NCI-H82 (cell line): ENCODE data around the gene ARHGAP30.
"Not testable (repeated sequence)": the region's sequence is repeated elsewhere in the genome, so short reads cannot be mapped to it uniquely, and the experiment has no call there.

Experiments used
- DNase-seq: peaks from one replicate; lab custom pipeline; 2025; lab: John Stamatoyannopoulos, UW

The ARHGAP30 gene

DNA sequence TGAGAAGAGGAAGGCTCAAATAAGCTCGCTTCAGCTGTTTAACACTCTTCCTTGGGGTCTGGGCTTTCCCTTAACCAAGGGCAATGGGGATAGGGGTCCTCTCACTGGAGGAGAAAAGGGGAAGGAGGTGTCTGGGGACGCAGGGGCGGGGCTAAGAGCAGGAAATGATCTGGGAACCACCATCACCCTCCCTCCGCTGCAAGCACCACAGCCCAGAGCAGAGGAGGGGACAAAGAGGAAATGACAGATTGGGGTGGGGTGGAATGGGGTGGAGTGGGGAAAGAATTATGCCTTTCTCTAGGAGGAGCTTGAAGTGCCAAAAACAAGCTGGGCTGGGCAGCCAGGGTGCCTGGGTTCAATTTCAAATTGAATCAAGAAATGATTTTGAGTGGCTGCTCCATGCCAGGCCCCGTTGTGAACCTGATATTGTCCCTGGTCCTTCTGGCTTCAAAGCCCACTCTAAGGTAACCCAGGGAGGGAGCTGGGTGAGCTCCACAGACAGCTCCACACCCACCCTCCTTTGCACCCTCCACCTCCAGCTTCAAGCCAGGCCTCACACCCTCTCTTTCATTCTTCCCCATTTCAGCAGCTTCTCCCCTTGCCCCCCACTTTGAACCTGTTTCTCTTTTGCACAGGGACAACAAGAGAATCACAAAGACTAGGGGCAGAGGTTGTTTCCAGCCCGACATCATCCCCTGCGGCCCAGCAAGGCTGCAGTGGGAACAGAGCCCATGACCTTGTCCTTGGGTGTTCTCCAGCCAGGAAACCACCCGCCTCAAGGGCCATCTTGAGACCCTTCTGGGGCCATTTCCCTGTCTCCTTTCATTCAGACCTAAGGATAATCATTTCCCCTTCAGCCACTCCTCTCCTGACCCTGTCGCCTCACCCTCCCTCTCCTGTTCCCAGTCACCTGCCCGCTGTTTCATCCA lies 1.1 kb downstream of the ARHGAP30 start:
- DNase-seq: peak; percentile 62

DNA sequence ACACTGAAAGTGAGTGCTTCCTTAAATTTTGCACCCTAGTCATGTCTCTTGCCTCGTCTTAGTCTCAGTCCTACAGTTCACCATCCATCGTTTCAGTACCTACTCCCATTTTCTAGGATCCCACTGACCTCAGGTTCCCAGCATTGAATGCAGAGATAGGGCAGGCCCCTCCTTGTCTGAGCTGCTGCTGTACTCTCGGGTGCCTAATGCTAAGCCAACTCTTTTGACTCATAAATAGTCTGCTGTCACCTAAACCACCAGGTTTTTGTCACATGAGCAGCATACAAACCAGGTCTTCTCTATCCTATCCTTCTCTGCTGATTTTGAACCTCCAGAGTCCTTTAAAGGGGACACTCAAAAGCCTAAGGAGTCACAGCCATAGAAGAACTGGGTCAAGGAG lies 3.0 kb downstream of the ARHGAP30 start:
- DNase-seq: no peak

DNA sequence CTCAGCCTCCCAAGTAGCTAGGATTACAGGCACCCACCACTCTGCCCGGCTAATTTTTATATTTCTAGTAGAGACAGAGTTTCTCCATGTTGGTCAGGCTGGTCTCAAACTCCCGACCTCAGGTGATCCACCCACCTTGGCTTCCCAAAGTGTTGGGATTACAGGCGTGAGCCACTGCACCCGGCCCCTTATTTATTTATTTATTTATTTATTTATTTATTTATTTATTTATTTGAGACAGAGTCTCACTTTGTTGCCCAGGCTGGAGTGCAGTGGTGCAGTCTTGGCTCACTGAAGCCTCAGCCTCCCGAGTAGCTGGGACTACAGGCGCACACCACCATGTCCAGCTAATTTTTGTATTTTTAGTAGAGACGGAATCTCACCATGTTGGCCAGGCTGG lies 4.0 kb downstream of the ARHGAP30 start:
- DNase-seq: not testable (repeated sequence)

DNA sequence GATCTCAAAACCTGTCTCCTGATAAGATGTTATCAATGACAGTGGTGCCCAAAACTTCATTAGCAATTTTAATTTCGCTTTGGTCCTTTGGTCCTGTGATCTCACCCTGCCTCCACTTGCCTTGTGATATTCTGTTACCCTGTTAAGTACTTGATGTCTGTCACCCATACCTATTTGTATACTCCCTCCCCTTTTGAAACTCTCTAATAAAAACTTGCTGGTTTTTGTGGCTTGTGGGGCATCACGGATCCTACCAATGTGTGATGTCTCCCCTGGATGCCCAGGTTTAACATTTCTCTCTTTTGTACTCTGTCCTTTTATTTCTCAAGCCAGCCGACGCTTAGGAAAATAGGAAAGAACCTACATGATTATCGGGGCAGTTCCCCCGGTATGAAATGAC lies 5.8 kb downstream of the ARHGAP30 start:
- DNase-seq: not testable (repeated sequence)

DNA sequence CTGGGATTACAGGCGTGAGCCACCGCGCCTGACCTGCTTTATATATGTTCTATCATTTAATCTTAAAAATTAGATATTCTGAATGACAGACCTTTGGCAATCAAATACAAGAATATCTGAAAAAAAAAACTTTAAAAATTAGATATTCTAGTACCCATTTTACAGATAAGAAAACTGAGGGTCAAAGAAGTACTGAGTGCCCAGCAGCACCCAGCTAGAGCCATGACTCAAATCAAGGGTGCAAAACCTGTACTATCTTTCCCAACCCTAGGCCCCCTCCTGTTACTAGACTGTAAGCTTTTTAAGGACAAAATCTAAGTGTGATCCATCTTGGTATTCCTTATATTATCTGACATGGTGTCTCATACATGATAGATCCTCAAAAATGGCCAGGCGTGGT lies 8.3 kb downstream of the ARHGAP30 start:
- no peak for DNase-seq

DNA sequence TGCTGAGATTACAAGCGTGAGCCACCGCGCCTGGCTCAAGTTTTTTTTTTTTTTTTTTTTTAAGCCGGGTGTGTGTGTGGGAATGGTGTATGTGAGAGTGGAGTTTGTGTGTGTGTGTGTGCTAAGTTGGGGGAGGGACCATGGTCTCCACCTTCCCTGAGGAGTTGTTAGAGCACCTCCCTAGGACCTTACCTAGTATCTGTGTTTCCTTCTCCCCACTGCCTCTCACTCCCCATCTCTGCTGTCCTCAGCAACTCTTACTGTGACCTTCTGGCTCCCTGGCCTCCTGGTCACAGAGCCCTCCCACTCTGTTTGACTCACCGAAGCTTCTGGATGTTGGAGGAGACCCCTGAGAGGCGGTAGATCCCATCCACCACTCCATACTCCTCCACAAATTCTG lies 10.4 kb downstream of the ARHGAP30 start:
- DNase-seq: no peak

DNA sequence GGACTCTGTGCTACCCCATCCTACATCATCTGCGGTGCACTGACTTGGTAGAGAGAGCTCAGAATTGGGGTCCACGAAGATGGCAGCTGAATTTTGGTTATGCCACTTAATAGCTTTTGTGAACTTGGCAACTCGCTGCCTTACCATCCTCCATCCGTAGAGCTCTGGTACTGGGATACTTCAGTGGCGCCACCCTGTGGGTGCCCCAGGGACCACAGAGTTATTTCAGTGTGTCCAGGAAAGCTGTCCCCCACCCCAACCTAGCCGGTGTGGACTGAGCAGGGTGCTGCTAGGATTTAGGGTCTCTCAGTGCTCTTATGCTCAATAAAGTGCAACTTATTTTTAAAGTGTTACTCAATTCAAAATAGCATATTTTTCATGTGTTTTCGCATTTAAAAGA lies 14.9 kb downstream of the ARHGAP30 start:
- DNase-seq: no peak

DNA sequence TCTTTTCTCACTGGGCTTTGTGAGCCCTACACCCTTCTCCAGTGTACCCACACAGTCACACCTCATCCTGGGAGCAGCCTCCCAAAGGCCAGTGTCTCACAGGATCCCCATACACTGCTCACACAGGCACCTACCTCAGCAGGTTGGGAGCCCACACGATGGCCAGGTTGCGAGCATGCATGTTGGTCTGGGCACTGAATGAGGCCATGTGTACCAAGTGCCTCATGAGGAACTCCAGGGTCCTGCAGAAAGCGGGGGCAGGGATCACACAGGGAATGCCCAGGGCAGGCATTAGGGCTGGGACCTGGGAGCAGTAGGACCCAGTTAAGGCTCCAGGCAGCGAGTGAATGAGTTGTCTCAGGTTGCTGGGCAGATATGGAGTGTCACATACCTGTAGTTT lies 15.5 kb downstream of the ARHGAP30 start:
- no peak for DNase-seq

DNA sequence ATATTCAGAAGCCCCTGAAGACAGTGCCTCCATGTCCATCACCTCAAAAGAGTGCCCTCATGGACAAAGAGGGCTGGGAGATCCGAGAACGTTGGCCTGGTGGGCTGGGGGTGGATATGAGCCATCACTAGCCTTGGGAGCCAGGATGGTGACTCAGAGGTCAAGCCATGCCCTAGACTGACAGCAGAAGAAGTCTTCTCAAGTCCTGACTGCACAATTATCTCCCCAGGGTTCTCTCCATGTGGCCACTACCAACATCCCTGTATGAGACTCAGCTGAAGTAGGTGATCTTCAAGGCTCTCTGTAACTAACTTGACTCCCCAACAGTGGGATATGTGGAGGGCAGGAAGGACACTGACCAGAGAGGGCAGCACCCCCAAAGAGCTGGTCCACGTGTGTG lies 16.8 kb downstream of the ARHGAP30 start:
- no peak for DNase-seq

DNA sequence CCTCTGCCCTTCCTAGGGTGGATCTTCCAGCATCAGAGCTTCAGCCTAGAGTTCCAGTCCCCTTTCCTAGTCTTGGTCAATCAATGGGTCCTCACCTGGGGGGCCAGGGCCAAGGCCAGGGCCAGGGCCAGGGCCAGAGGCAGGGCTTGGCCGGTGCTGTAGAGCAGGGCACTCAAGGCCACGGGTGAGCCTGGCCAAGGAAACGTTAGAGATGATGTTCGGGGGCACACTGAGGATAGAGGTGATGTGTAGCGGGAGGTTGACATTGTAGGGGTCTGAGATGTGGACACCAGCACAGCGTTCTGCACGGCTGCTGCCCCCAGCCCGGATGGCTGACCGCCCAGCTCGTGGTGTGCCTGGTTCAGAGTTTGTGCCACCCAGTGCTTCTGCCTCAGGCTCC lies 18.5 kb downstream of the ARHGAP30 start:
- no peak for DNase-seq

DNA sequence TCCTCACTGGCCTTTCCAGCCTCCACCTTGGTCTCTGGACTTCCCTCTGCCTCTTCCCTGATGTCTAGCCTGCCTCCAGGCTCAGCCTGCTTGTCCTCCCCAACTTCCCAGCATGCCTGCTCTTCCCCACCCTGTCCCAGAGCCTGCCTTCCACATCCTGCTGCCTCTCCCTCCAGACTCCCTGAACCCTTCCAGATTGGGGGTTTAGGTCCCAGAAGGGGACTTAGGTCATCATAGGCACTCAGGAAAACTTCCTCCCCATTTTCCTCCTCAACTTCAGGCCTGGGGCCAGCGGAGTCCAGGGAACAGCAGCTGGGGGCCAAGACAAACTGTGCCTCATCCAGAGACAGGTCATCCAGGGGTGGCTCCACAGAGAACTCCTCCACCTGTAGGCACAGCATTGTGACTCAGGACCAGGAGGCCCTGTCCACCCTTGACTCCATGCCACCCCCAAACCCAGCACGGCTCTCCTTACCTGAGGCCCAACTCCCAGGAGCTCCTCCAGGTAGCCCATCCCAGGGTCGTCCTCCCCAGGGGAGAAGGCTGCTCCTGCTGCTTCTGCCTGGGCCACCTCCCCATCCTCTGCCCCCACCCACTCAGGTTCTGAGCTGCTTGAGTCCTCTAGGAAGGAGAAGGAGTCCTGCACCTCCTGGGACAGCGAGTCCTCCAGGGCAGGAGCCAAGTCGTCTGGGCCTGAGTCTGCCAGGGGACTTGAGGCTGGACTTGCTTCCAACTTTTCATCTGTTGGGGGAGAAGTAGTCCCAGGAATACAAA lies 20.6 kb downstream of the ARHGAP30 start:
- DNase-seq: no peak

DNA sequence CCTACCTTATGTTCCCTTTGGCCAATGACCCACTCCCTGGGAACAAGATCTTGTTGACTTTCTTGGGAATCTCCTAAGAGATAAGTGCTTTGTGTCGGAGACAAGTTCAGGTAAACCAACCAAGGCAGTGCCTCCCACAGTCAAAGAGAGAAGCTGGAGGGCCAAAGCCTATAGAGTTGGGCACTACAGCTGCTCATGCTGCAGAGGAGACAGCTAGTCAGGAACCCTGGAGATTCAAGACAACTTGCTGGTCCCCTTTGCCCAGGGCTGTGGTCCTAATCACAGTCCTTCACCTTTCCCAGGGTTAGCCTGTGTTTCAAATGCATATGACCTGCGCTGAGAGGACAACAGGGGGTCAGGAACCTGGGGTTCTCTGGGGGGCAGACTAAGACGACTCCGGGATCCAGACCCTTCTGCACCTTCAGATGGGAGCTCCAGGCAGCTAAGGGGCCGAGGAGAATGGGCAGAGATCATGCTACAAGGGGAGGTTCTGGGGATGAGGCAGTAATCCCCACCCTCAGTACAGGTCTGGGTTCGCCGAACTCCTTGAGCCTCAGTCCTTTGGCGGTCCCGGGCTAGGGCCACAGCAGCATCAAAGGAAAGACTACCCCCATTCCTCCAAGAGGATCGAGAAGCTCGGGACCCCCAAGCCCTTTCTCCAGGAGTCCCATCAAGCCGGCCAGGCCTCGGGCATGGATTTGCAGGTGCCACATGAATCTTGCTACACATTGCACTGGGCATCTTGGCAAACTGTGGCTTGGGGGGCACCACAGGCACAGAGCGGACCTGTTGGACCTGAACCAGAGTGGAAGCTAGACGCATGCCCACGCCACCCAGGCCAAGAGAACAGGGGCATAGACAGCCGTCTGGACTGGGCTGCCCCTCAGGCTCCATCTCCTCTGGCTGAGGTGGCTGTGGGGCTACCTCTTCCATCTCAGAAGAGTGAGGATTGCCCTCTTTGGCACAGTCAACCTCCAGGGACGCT lies 22.0 kb downstream of the ARHGAP30 start:
- DNase-seq: no peak

DNA sequence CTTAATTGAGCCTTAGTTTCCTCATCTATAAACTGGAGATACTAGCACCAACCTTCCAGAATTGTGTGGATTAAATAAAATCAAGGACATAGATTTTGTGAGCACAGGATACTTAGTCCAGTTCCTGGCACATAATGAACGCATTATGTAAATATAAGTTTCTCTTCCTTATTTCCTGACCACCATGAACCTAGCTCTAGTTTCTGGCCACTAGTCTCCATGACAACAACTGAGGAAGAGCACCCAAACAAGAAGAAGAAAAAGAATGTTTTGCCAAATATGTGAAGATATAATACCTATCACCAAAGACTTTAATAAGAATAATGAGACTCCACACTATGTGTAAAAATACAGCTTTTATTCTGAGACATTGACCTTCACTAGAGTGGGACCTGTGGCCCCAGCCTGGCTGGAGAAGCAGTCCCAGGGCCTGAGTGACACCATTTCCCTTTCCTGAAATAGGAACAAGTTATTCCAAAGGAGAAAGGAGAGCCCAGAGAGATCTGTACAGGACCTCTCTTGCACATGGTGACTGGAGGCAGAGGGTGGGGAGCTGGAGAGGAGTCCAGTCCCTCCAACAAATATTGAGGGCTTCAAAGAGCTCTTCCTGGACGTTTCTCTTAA lies 23.0 kb downstream of the ARHGAP30 start:
- DNase-seq: no peak

DNA sequence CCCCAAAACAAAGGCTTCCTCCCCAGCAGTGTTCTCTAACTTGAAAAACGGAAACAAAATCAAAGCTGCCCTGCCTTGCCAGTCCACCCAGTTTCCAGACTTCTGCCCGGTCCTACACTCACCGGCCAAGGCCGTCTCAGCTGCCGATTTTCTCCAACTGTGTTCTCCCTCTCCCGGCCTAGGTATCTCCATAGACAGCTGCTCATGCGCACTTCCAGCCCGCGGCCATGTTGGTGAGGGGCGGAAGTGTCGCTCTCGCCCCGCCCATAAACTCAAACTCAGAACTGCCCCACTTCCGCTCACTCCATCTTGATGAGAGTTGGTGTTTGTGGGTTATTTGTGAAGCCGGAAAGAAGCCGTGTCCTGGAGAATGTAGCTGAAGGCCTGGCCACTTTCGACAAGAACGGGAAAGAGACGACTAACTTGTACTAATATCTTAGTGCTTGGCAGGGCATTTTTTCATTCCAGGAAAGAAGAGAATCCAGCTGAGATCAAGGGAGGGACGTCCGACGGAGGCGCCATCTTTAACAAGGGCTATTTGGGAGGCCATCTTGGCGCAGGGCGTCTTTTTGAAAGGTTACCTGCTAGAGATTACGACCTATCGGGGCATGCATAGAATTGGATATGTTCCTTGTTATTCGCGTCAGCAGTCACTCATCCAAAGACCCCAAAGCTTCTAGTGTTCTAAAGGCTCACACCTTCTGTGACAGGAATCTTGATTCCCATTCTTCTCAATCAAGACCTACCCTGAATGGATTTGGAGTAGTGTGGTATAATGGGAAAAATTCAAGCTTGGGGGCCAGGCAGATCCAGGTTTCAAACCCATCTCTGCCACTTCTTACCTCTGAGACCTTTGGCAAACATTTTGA lies 23.7 kb downstream of the ARHGAP30 start, which contains the start of gene USF1:
USF1 (minus strand) TSS at position 242 of the 869 bp plus-strand sequence. CDS start 2,702 bp downstream, outside the sequence.
- peak; percentile 99 for DNase-seq

DNA sequence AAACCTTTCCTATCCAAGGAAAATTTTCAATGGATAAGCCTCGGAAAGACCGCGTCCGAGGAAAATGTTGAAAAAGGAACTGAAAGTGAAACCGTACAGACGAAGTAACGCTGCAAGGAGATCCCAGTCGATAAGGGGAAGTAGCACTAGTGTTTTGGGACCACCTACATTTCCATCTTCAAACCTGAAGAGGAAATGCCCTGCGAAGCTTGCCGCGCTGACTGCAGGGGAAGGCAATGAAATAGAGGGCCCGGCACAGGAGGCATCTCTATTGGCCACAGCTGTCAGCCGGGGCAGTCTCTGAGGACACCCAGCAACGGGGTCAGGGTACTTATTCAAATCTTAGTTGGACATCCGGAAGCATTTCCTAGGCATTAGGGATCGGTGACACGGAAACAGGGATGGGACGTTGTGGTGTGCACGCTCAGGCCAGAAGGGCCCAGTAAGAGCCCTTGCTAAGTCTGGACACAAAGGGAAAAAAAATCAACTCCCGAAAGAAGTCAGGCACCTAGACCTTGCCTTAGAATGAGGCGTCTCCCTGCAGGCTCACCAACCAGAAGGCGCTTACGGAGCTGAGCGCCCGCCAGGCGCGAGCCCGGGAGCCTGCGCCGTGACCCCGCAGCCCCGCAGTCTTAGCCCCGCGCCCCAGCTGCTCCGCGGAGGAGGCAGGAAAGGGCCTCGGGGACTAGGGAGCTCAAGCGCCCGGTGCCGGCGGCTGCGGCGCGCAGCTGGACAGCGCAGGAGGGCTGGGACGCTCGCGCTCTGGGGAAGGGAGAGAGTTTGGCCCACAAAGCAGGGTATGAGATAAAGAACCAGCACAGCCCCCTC lies 24.6 kb downstream of the ARHGAP30 start:
- DNase-seq: peak; percentile 94

DNA sequence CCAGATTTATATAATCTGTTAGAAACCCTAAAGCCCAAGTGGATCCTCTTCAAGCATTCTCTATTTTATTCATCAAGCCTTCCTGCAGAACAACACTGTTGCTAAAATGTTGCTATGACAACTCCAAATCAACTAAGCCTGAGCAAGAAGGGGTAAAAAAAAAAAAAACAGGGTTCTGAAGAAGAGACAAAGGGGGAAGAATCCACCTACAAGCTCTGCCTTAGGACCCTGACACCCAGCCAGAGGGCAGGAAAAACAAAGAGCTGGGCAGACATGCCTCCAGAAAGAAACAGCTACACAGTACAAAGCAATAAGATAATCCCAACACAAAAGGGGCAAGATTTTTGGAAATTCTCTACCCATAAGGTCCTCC lies 25.2 kb downstream of the ARHGAP30 start:
- DNase-seq: no peak

DNA sequence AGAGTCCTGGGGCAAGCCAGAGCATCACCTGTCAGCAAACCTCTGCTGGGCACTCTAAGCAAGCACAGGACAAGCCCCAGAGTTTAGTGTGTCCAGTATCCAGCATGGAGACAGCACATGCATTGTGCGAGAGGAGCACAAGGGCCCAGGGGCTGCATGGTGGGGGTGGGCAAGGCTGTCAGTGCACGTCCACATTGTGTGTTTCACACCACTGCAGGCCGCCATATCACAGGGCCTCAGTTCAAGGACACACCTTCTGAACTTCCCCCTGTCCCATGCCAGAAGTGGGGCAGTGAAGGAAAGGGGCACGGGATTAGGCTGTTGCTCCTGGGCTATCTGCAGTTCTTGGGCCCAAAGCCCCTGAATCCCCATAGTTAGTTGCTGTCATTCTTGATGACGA lies 30.1 kb downstream of the ARHGAP30 start:
- DNase-seq: no peak

DNA sequence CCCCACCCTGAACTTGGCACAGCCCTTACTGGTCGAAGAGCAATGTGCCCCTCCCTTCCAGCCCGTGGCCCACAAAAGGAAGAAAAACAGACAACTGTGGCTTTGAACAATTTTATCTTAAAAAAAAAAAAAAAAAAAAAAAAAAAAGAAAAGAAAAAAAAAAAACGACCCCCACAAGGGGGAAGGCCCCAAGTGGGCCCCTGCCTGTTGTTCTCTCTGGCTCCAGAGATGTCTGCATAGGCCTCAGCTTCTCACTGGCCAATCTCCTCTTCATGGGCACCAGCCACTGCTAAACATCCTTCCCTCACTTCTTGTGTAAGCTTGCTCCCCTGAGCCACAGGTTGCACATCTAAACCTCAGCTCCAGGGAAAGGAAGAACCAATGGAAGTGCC lies 30.5 kb downstream of the ARHGAP30 start:
- DNase-seq: no peak

DNA sequence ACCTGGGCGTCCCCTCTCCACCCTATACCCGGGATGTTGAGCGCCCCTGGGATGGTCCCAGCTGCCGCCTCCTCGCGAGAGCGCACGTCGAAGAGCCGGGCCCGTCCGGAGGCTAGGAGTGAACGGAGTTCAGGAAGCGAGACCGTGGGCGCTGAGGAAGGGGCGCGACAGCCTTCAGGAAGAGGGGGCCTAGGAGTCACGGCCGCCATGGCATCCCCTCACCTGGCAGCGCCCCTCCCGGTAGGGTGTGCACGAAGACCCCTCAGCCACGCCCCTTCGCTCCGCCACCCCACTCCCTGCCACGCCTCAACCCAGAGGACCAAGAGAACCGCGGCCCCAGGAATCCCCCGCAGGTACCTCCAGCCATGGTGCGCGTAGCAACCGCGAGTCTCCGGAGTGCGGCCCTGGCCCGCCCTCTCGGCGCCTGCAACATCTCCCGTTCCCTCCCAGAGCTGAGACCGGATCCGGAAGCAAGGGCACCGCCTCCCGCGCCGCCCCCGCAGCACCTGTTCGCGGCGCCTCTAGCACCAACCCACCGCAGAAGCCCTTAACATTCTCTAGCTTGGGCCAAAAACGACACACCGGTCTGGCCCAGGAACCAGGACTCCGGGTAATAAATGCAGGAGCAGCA lies 31.1 kb downstream of the ARHGAP30 start, which contains the start of gene TSTD1:
TSTD1 (minus strand) TSS at position 442 of the 631 bp plus-strand sequence; CDS start at position 367, 75 bp downstream.
- peak; percentile 80 for DNase-seq
